Erythroblast (primary cell): ENCODE results near the gene TSC2.

ENCODE experiments used
- DNase-seq, 2 experiments: peaks; one replicate each; lab custom pipeline; 2025; lab: John Stamatoyannopoulos, UW
- GATA1 ChIP-seq: IDR thresholded peaks from 2 replicates; pipeline ENCODE4 v1.6.1; 2011; ENCODE audit warnings: low read depth, mild to moderate bottlenecking, control low read depth, low read length, moderate library complexity
- POLR2A ChIP-seq: IDR thresholded peaks from 2 replicates; pipeline ENCODE4 v1.6.1; 2011; ENCODE audit warnings: mild to moderate bottlenecking, low read length

Gene TSC2

DNA sequence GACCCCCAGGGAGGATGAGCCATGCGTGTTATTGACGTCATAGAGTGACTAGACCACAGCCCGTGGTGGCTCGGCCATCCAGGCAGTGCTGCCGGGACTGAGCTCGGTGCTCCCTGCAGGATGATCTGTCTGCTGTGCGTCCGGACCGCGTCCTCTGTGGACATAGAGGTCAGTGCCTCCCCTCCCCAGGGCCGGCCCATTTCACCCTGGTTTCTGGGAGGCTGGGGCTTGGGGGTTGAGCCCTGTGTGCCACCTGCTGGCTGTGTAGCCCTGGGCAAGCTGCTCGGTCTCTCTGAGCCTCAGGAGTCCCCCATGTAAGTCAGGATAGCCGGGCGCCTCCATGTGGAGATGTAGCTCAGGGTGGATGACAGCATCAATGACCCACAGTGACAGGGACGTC is 8.3 kb downstream of the TSC2 start:
- DNase-seq: no peak
- TF ChIP-seq GATA1 (no peak), POLR2A (no peak)

DNA sequence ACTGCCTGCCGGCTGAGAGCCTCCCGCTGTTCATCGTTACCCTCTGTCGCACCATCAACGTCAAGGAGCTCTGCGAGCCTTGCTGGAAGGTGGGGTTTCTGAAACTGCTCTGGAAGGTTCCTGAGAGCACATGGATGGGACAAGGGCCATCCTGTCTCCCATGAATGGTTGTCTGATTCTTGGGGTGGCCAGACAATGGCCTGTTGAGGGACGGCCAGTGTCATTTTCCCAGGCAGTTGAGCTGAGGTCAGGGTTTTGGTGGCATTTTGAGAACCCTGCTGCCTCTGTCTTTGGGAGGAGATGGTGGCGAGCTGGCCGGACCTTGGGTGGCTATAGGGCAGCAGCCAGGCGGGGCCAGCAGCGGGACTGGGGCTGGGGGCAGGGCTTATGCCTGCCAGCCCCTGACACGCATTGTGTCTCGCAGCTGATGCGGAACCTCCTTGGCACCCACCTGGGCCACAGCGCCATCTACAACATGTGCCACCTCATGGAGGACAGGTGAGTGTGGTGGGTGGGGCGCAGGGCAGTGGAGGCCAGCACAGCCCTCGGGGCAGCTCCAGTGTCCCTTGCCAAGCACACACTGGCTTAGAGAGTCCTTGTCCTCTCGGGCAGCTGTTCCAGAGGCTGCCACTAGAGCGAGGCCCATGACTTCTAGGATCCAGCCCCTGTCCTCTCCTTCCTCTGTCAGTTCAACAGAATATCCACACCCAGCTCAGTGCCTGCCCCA is 9.1 kb downstream of the TSC2 start:
- TF ChIP-seq GATA1 (no peak), POLR2A (no peak)
- DNase-seq: no peak

DNA sequence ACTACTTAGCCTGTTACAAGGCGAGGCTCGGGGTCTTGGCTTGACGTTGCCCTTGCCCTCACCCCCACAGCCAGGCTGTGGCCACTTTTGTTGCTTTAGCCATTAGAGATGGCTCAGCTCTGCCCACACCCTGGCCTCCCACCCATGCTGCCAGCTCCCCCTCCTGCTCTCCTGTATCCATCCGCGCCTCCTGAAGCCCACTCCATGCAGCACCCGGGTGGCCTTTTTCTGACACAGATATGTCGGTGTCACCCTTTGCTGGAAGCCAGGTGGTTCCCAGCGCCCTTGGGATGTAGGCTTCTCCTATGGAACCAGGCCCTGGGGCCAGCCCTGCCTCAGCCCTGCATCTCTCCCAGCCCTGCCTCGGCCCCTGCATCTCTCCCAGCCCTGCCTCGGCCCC is 9.7 kb downstream of the TSC2 start:
- DNase-seq: no peak
- TF ChIP-seq POLR2A: no peak
- no peak for TF ChIP-seq GATA1

DNA sequence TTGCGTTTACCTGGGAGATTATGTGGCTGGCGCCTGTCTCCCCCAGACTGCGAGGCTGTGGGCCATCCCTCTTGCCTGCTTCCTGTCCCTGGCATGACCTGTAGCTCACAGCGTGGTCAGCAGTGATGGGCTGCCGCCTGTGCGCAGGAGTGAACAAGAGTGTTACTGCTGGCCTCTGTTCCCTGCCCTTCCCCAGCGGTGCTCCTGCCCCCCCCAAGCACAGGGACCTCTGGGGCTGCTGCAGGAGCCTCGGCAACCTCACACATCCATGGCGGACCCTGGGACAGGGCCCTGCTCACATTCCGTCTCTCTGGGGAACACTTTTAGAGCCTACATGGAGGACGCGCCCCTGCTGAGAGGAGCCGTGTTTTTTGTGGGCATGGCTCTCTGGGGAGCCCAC is 10.6 kb downstream of the TSC2 start:
- no peak for DNase-seq
- TF ChIP-seq GATA1 (no peak), POLR2A (no peak)

DNA sequence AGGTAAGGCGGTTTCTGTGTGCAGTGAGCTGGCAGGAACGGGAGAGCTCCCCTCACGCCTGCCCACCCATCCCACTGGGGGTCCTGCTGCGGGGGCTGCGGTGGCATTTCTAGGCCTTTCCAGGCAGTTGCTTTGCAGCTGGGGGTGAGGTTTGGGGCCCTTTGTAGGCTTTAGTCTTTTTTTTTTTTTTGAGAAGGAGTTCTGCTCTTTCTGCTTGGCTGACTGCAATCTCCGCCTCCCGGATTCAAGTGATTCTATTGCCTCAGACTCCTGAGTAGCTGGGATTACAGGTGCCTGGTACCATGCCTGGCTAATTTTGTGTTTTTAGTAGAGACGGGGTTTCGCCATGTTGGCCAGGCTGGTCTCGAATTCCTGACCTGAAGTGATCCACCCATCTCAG is 11.1 kb downstream of the TSC2 start:
- DNase-seq: no peak
- no peak for TF ChIP-seq GATA1

DNA sequence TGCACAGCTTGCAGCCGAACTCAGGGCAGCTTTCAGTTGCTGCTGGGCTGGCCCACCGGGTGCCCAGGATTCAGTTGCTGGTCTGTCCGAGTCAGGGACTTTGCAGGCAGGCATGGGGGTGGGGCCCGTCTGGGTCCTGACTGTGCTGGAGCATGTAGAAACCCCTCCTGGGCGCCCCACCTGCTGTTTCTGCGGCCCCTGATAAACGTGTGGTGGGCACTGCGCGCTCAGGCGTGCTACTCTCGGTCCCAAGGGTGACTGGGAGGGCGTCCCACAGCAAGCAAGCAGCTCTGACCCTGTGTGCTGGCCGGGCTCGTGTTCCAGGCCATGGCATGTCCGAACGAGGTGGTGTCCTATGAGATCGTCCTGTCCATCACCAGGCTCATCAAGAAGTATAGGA is 12.6 kb downstream of the TSC2 start:
- no peak for DNase-seq
- no peak for TF ChIP-seq POLR2A
- no peak for TF ChIP-seq GATA1

DNA sequence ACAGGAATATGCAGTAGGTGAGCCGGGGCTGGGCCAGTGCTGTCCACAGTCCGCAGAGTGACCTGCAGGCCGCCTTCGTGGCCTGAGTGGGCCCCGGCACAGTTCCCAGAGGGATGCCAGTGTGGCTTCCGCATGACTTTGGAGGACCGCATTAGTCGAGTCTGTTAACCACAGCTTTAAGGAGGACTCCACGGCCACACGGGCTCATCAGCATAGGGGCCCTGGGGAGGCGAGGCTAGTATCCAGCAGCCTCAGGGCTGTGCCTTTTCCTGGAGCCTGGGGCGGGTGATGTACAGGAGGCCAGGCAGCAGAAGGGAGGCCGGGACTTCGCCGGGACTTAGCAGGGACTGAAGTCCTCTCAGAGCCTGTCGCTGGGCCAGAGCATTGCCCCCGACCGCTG is 13.2 kb downstream of the TSC2 start:
- DNase-seq: no peak
- TF ChIP-seq GATA1 (no peak), POLR2A (no peak)

DNA sequence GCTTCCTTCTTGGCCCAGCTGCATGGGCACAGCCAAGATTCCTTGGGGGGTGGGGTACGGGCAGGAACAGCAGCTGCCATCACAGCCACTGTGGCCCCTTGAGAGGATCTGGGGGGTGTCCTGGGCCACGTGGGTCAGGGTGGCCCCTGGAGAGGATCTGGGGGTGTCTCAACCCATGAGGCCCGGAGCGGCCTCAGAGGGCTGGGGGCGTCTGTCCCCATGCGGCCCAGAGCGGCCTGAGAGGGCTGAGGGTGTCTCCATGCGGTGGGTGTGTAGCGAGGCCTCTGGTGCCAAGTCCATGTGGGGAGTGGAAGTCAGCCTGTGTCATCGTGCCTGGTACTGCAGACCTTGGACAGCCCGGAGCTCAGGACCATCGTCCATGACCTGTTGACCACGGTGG is 13.7 kb downstream of the TSC2 start:
- TF ChIP-seq POLR2A: no peak
- no peak for TF ChIP-seq GATA1
- DNase-seq: no peak

DNA sequence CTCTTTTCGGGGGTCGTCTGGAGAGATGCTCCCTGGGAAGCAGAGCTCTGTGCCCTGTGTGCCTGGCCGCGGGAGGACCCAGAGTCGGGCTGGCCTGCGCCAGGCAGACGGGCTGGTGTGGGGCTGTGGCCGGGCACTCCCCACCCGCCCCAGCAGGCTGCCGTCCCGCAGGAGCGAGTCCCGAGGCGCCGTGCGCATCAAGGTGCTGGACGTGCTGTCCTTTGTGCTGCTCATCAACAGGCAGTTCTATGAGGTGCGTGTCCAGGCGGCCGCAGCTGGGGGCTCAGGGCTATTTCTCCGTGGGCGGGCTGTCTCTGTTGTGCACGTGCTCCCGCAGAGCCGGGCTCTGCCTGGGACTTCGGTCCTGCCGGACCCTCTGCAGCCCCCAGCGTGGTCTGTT is 15.0 kb downstream of the TSC2 start:
- DNase-seq: no peak
- TF ChIP-seq GATA1: no peak
- no peak for TF ChIP-seq POLR2A

DNA sequence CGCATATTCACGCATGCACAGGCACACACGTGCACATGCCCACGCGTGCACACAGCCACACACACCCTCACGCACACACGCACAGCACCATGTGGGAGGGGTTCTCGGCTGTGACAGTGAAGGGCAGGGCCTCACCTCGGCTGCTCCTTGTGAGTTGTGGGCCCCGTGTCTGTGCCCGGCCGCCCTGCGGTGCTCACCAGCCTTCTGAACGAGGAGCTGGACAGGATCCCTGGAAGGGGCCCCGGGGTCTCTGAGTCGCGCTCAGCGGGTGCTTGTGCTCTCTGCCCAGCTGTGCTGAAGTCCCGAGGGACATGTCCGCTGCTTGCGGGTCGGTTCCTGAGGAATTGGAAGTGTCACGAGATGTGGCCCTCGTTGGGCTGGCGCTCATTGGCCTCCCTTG is 16.1 kb downstream of the TSC2 start:
- no peak for TF ChIP-seq POLR2A
- no peak for TF ChIP-seq GATA1
- no peak for DNase-seq

DNA sequence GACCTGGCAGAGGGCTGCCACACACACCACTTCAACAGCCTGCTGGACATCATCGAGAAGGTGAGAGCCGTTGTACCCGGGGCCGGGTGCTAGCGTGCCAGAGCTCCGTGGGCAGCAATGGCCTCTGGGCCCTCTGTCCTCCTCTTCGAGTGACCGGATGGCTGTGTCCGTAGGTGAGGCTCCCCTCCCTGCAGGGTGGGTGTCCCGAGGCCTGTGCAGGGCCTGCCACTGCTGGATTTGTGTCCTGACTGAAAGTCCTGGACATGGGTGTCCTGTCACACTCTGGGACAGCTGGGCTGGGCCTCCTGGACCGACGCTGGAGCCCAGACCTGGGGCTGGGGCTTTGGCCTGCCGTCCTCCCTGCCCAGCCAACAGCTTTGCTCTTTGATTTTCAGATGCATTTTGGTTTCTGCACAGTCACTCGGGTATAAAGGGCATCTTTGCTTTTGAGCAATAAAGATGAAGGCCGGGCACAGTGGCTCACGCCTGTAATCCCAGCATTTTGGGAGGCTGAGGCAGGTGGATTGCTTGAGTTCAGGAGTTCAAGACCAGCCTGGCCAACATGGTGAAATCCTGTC is 16.7 kb downstream of the TSC2 start:
- no peak for DNase-seq
- no peak for TF ChIP-seq GATA1
- no peak for TF ChIP-seq POLR2A

DNA sequence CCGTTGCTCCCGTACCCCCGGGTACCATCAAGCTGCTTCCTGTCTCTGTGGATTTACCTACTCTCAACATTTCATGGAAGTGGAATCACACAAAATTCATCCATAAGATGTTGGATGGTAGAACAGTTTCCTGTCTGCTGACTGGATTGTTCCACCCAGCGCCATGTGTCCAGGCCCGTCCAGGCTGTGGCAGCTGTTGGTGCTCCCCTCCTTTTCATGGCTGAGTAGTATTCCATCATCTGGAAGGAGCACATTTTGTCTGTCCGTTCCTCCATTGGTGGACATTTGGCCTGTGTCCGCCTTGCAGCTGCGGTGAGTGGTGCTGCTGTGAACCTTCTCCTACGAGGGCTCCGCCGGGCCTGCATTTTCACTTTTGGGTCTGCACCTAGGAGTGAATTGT is 18.4 kb downstream of the TSC2 start:
- TF ChIP-seq POLR2A: no peak
- no peak for TF ChIP-seq GATA1
- no peak for DNase-seq

DNA sequence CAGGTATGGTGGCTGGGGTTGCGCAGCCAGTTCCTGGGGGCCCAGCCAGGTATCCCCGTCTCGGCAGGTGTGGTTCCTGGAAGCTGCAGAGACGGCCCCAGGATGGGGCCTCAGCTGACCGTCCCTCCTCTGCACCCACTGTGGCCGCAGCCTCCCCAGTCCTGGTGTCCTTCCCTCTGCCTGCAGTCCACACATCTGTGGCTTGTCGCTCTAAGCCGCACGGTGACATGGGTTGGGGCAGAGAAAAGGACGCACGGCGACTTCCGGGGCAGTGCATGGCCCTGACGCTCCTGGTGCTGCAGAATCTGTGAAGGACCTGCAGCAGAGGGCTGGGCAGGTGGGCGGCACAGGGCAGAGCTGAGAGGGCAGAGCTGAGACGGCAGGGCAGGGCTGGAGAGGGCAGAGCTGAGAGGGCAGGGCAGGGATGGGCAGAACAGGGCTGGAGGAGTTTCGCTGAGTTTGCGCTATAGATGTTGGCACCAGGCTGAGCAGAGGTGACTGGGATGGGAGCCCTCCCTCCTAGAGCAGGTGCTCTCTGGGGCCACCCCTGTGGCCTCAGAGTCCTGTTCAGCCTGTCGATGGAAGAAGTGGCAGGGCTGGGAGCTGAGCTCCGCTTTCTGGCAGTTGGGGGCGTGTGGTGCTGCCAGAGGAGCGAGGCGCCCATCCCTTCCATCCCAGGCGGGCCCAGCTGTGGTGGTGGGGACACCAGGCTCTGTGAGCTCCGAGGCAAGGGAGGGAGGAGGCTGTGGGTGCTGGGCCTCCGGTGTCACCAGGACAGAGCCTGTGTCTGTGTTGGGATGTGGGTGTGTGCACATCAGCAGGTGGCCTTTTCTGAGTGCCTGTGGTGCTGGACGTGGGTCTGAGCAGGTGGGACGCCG is 23.0 kb downstream of the TSC2 start:
- no peak for DNase-seq

DNA sequence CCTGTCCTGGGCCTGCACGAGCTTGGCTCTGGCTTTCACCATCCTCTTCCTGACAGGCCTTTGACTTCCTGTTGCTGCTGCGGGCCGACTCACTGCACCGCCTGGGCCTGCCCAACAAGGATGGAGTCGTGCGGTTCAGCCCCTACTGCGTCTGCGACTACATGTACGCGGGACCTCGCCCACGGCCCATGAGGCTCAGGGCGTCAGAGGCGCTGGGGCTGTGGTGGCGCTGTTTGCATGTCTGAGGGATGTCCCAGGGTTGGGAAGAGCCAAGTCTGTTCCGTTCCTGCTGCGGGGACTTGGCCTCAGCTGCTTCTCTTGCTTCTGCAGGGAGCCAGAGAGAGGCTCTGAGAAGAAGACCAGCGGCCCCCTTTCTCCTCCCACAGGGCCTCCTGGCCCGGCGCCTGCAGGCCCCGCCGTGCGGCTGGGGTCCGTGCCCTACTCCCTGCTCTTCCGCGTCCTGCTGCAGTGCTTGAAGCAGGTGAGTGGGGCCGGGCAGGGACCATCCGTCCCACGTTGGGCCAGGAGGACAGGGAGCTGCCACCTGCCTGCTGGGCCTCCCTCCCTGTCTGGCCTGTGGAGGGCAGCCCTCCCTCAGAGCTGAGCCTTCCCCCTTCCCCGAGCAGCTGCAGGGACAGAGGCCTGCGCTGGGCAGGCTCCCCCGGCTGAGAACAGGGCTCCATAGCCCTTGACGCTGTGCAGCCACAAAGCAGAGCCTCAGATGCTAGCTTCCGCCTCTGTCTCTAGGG is 23.8 kb downstream of the TSC2 start:
- TF ChIP-seq GATA1 (no peak), POLR2A (no peak)
- DNase-seq: no peak

More for the DNA sequence above, 23.0 kb downstream of the TSC2 start:
- TF ChIP-seq POLR2A (no peak), GATA1 (no peak)
